ENCODE measurements around the gene MFAP3L.
"Not testable (repeated sequence)": the region's sequence is repeated elsewhere in the genome, so short reads cannot be mapped to it uniquely, and the experiment has no call there.

MFAP3L gene

DNA sequence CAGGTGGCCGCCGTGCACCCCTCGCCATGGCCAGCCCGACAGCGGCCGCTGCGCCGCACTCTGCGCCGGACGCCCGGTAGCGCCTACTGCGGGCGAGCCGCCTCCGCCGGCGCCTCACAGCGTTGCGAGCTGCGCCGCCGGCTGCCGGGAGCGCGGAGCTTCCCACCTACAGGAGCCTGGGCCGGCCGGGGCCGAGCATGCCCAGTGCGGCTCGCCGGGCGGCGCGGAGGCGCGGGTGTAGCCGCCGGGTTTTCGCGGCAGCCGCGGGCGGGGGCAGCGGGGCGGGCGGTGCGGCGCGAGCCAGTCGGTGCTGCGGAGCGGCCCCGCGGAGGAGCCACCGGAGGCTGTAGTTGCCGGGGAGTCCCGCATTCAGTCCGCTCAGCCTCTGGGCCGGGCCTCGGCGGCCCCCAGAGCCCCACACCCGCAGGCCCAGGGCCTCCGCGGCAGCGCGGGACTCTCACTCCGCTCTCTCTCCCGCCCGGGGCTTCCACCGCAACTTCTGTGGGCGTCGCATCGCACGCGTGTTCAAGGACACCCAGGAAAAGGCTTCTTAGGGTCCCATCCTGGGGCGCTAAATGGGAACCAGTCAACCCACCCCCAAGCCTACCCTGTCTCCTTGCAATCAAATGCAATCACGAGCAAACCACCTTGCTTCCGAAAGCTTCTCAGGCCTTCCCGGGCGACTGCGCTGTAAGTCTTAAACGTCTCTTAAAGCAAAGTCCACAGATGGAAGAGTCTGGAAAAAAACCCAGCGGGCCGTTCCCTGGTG is at the start of gene MFAP3L:
MFAP3L (minus strand) TSS at position 143 of the 769 bp plus-strand sequence. CDS start 20,518 bp downstream, outside the sequence.
- DNase-seq = no peak

- DNase-seq = no peak
These were observed 45.0 kb upstream of the MFAP3L start for GRCh38 chr4:170071196-170071595.

DNA sequence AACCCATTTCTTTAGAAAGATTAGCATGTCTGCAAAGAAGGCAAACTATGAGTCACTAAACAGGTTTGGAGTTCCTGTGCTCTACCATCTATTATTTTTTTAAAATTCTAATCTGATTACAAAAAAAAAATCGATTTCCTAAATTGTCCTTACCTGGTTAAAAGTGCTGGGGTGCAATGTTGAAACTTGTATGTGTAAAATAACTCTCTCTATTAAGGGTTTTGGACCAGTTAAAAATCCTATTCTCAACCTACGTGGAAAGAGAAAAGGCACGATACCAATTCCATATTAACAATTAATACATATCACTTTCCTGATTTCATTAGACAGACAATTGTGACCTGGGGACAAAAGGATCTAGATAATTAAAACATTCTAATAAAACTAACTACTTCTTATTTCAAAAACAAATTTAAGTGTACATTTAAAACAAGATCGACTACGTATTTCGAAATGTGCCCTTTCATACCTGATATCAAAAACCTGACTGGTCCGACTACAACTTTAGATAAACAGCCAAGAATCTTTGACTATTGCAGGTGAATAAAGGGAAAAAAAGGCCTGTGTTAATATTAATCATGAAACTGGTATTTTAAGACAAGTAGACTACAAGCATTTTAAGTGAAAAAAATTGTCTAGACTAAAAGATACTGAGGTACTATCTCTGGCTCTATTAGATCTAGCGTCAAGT is 42.4 kb upstream of the MFAP3L start:
- no peak for DNase-seq

DNA sequence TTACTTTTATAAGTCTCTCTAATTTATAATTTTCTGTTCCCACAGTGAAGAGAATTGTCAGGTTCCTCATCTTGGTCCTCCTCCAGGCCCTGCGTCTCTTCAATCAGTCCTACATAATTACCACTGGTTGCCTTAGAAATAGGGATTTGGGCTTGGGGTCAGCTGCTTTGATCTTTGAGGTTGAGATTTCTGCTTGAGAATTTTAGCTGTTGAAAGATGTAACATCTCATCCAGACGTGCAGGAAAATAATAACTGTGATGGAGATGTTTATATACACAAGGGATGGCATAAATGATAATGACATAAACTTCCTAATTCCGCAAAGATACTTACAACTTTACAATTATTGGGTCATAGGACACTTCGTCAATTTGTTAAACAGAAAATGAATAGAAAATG is 33.2 kb upstream of the MFAP3L start:
- no peak for DNase-seq

DNA sequence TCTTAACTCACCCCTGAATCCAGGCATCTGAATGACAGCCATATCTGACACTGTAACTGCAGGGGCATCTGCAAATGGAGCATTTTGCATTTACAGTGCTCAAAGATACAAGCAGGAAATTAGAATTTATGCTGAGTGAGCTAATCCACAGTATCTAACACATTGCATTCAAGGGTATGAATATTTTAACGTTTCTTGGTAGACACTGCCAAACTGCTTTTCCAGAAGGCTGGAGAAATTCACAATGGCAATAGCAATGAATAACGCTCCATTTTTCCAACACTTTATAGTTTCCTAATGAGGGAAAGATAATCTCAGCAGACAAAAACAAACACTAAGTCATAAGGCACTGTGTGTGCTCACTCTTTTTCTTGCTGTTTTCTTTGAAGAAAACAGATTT is 32.6 kb upstream of the MFAP3L start:
- DNase-seq = no peak

DNA sequence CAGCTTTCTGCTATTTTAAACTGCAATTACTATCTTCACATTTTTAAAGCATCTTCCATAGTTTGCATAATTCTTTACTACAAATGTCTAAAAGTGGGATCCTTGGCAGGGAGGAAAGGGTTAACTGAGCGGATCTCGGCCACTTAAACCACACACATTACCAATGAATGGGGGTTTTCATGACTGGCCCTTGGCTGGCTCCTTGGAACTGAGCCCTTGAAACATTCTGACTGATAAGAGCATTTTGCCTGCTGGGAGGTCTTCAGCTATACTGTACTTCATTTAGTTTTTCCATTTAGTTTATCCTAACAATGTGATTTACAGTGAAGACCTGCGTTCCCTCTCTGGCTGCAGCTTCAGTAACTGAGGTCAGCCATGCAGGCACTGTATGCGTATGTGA is 31.7 kb upstream of the MFAP3L start:
- DNase-seq = no peak

- DNase-seq = no peak
These were observed 26.7 kb upstream of the MFAP3L start for GRCh38 chr4:170052919-170053318.

GRCh38 chr4:170051402-170051801 is 25.2 kb upstream of the MFAP3L start:
- DNase-seq = no peak

GRCh38 chr4:170049766-170050165 is 23.6 kb upstream of the MFAP3L start:
- DNase-seq = no peak

GRCh38 chr4:170047771-170048354 is 21.7 kb upstream of the MFAP3L start:
- DNase-seq = no peak

GRCh38 chr4:170046156-170046555 is 20.0 kb upstream of the MFAP3L start:
- not testable (repeated sequence) for DNase-seq

- no peak for DNase-seq
These were observed 14.0 kb upstream of the MFAP3L start for GRCh38 chr4:170040031-170040680.

DNA sequence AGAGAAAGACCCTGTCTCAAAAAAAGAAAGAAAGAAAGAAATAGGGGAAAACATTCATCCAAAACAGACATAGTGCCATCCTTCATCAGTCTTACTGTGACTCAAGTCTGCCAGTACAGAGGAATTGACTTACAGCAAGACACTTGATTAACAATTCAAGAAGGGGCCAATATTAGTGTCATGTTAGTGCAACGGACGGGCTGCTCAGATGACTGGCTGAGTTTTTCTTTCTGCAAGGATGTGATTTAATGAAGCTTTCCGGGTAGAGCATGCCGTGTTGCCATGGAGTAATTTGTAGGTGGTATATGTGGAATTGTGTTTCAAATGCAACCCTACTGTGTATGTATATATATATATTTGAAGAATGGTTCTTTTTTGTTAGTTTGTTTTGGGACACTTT is 12.6 kb upstream of the MFAP3L start:
- no peak for DNase-seq

- DNase-seq = no peak
These were observed 12.0 kb upstream of the MFAP3L start for GRCh38 chr4:170038232-170038631.

DNA sequence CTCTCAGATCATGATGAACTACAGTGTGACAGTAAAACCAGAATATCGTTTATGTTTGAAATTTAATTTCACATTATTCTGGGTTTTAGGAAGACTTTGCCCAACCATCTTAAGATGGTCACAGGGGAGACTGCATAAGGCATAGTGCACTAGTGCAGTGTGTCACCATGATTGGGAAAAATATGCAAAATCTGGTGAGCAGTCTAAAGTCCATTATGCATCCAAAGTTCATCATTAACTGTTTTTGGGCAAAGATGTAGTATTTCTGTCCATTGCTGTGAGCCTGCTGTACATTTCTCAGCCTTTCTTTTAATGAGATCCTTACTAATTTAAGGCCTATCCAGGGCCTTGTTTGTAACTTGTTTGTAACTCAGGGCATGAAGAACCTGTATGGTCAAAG is 11.3 kb upstream of the MFAP3L start:
- no peak for DNase-seq

DNA sequence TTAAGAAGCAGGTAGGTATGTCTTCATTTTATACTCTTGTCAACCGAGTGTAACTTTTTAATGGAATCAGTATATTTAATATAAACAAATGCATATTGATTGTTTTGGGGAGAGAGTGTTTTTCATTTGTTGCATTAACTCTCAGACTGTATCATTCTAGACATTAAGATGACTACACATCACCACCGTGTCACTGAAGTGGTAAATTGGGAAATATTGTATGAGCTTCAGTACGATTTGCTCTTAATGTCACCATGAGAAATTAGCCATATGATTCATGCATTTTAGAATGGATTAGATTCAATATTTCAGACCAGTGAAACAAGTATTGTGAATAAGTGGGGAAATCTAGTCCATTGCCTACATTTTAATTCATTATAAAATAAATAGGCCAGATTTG is 9.7 kb upstream of the MFAP3L start:
- DNase-seq = no peak

DNA sequence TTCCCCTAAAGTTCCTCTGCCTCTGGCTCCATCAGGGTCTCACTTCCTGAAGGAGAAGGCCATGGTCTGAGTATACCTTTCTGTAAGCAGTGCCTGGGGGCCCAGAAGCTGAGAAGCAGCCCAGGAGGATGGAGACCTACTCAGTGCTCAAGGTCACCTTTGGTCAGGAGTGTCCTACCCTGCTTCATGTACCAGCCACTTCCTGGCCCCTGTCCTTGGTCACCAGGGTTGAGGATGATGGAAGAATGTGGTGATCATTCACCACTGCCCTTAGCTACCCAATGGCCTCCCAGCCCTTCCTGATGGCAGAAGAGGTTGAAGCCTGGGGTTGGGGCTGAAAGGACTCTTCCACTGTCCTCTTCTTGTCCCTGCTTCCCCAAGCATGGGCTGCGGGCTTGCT is 9.0 kb upstream of the MFAP3L start:
- no peak for DNase-seq

DNA sequence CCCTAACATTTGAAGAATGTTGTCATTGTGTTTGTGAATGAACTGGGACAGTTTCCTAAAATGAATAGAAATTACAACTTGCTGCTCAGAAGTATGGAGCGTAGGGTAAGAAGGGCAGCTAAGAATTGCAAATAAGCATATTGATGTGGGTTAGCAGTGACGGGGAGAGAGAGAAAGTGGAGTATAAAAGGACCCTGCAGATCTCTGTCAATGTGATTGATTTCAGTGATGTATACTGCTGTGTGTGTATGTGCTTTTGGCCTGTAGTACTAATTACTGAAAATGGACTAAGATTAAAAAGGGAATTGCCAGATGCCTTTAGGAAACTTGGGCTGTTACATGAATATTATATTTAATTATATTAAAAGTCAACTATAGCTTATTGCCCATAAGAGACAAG is 7.8 kb upstream of the MFAP3L start:
- DNase-seq = no peak

GRCh38 chr4:170030121-170030520 is 3.9 kb upstream of the MFAP3L start:
- DNase-seq = no peak

- DNase-seq = no peak
These were observed 1.1 kb upstream of the MFAP3L start for GRCh38 chr4:170027181-170027829.

GRCh38 chr4:170025523-170026252 is 507 bp downstream of the MFAP3L start:
- DNase-seq = no peak

DNA sequence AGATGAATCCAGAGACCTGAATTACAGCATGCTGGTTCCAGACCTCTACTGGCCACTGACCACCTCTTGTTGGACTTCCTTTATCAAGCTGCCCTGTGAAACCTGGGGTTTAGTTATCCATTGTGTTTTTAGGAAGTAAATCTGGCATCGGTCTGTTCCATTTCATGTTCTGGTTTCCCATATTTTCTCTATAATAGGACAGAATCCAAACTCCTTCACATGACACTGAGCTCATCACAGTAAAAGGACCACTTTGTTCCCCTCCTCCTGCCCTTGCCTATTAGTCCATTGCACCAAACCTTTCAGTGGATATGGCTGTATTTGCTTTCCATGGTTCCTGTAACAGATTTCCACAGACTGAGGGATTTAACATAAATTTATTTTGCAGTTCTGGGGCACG is 4.0 kb downstream of the MFAP3L start:
- DNase-seq = no peak
